Mononuclear cell (primary cell): Measurements from ENCODE around the gene LIMS2. TPM values are rescaled to one million over a fixed set of nuclear protein-coding genes. Genes with fewer than 3 reads are reported as not detected.

ENCODE experiments used
- H3K27me3 ChIP-seq: 2 replicates; pipeline ENCODE4 v1.6.0; 2011; ENCODE audit warnings: low read length, control low read depth; ENCODE audit not compliant: insufficient read depth
- H3K4me1 ChIP-seq: 2 replicates; pipeline ENCODE4 v1.5.1; 2011; ENCODE audit warnings: mild to moderate bottlenecking, low read length, control low read depth; ENCODE audit not compliant: insufficient read depth
- H3K4me3 ChIP-seq: 2 replicates; pipeline ENCODE4 v1.5.1; 2011; ENCODE audit warnings: mild to moderate bottlenecking, low read length, moderate library complexity
- H3K9me3 ChIP-seq: 2 replicates; pipeline ENCODE4 v1.5.1; 2011; ENCODE audit warnings: low read depth, mild to moderate bottlenecking, control low read depth, low read length
- total RNA-seq: library from RNA; depleted of rRNA; stranded (reverse); fragments of >200 nt; gene quantifications from one replicate; pipeline ENCODE4 v1.2.3, GENCODE V29; 2012

The LIMS2 gene, protein sequence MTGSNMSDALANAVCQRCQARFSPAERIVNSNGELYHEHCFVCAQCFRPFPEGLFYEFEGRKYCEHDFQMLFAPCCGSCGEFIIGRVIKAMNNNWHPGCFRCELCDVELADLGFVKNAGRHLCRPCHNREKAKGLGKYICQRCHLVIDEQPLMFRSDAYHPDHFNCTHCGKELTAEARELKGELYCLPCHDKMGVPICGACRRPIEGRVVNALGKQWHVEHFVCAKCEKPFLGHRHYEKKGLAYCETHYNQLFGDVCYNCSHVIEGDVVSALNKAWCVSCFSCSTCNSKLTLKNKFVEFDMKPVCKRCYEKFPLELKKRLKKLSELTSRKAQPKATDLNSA
- total RNA-seq: 1.2 TPM

DNA sequence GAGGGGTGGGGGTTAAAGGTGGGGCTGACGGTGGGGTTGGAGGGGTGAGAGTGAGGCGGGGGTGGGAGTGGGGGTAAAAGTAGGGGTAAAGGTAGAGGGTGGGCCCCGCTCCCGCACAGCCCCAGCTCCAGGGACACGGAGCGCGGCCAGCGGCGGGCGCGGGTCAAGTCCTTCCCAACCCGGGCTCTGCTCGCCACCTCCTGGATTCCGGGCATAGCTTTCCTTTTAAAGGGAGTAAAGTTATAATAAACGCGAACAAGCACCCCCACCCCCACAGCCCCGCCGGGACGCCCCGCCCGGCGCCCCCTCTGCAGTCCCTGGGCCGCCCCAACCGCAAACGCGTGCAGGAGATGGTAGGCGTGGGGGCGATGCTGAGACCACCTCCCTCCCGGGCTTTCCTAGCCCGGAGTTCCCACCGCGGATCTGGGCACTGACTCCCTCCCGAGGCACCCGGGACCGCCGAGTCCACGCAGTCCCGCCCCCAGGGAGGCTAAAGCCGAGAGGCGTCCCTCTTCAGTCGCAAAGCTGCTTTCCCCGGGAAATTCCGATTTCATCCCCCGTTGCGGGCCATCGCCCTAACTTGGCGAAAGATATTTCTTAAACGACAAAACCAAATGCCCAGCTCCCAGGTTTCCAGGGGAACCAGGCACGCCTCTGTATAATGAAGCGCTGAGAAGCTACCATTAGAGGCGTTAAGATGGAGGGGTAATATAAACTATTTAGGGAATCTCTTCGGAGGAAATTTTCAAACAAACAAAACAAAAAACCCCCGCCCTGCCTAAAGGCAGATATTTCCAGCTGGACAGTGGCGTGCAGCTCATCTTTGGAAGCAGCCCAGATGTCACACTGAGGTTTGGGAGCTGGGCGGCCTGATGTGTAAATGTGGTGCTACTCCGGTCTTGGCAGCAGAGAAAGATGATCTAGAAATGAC lies at the start of gene LIMS2:
Gene LIMS2, minus strand, starts transcription at position 200 of the 931 bp plus-strand sequence. CDS start 506 bp downstream, outside the sequence.
- H3K4me1 ChIP-seq: peaks cover 9% of the 10 kb centered on the region
- no peaks in the 10 kb centered on the region for H3K9me3 ChIP-seq
- peaks cover 31% of the 10 kb centered on the region for H3K27me3 ChIP-seq
- H3K4me3 ChIP-seq: no peak within 1 kb of the TSS

DNA sequence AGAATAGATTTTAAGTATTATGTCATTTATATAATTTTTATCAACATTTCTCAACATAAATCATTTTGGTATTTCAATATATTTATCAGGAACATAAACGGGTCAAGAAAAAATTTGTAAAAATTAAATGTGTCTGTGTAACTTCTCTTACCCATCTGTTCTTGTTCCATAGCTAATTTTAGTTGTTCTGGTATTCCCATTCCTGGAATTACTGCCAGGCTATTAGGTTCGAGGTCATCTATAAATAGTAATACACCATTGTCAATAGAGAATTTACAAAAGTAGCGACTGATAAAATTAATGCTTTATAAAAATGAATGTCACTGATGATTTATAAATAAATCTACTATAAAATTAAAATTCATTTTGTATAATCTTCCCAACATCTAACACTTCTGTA lies 47.5 kb upstream of the LIMS2 start:
- Histone ChIP-seq H3K9me3 (no peaks in the 10 kb centered on the region), H3K4me1 (no peaks in the 10 kb centered on the region), H3K27me3 (no peaks in the 10 kb centered on the region), H3K4me3 (no peak overlapping the region)

DNA sequence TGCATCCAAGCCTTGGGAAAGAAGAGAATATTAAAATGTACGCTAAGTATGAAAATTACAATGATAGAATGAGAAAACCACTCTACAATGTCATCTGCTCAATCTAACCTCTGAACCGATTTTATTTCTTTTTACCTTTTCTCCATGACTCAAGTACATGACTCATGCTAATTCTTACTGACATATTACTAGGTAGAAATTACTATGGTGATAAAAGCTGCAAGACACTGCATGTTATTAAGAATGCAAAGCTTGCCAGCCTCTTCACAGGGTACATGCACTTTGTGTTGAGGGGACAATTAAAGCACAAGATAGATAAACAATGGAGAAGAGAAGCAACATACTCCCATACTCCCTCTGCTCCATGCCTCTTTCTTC lies 46.6 kb upstream of the LIMS2 start:
- Histone ChIP-seq H3K9me3 (no peaks in the 10 kb centered on the region), H3K27me3 (no peaks in the 10 kb centered on the region), H3K4me3 (no peak overlapping the region), H3K4me1 (no peaks in the 10 kb centered on the region)

DNA sequence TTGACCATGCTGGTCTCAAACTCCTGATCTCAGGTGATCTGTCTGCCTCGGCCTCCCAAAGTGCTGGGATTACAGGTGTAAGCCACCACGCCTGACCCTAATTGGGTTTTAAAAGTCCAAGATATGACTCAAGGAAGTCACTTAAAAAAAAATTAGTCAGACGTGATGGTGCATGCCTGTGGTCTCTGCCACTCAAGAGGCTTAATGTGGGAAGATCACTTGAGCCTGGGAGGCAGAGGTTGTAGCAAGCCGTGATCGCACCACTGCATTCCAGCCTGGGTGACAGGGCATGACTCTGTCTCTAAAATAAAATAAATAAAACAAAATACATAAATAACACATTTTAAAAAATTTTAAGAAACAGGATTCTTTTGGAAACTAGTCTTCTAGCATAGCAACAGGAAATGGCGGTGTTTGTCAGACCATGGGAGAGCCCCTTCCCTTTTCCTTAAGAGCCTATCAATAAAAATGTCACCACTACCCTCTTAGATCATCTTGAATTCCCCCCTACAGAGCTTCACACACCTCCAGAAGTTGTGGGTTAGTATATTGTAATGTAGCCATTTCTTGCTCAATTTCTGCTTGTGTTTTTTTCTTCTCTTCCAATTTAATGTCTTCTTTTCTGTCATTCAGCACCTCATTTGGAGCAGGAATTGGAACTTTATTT lies 46.1 kb upstream of the LIMS2 start:
- Histone ChIP-seq H3K9me3 (no peaks in the 10 kb centered on the region), H3K4me1 (no peaks in the 10 kb centered on the region), H3K27me3 (no peaks in the 10 kb centered on the region), H3K4me3 (no peak overlapping the region)

DNA sequence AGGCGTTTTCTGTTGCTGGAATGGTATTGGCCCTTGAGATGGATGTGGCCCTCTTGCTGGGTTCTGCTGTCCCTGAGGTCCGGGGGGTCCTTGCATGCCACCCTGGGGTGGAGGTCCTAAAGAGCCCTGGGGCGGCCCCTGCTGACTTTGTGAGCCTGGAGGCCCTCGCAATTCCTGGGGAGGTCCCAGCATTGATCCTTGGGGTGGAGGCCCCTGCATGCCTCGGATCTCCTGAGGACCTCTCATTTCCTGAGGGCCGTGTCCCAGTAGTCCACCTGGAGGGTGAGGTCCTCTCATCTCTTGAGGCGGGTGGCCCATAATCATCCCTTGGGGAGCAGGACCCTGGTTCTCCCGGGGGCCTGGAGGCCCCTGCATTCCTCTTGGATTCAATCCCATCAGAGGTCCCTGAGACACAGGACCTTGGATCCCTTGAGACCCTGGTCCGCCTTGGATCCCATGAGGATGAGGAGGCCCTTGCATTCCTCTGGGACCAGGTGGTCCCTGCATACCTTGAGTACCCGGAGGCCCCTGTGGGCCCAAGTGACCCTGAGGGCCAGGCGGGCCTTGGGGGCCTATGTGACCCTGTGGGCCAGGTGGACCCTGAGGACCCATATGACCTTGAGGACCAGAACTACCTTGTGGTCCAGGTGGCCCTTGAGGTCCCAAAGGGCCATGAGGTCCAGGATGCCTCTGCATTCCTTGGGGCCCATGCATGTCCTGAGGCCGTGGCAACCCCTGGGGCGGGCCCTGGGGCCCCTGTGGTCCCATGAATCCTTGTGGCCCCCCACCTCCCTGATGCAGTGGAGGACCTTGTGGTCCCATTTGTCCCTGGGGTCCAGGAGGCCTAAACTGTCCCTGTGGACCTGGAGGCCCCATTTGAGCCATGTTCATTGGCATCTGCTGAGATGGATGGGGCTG lies 44.2 kb upstream of the LIMS2 start:
- Histone ChIP-seq H3K4me1 (no peaks in the 10 kb centered on the region), H3K27me3 (no peaks in the 10 kb centered on the region), H3K9me3 (no peaks in the 10 kb centered on the region), H3K4me3 (no peak overlapping the region)

DNA sequence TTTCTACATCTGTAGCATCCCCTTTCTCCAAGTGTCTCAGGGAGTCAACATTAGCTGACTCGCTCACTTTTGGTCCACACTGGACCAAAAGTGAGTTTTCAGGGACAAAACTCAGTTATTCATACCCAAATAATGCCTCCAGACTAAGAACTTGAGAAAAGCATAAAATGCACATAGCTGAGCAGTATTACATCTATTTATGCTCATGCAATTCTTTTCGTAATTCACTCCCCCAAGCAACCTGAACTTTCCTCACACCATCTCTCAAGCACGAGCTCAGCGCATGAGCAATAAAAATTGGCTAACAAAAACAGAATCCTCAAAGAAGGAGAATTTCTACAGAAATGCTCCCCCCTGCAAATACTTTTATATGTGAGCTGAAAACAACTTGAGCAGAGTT lies 42.9 kb upstream of the LIMS2 start:
- H3K9me3 ChIP-seq: no peaks in the 10 kb centered on the region
- no peak overlapping the region for H3K4me3 ChIP-seq
- no peaks in the 10 kb centered on the region for H3K4me1 ChIP-seq
- no peaks in the 10 kb centered on the region for H3K27me3 ChIP-seq

DNA sequence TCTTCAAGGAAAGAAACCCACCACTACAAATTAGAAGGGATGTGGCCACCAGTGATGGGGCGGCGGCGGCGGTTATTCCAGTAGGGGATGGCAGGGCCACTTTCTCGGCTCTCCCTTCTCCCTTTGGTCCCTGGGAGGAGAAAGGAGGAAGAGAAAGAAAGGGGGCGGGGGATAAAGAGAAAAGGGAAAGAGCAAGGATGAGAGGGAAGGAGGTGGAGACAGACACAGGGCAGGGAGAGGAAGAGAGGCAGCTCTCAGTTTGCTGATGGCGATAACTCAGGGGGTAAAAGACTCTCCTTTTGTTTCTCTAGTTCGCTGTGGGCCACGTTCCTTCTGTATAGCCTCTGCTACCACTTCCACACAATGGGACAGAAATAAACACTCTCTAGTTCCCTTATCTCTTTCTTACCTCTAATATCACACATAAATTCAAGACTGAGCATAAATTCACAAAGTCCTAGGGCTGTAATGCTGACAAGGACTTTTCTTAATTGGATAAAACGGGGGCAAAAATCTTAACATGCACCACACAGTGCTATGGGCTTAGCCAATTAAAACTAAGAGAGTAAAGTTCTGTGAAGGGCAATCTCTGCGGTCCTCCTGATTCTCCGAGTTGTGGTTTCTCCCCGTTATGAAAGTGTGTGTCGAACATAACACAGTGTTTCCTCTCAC lies 40.6 kb upstream of the LIMS2 start:
- Histone ChIP-seq H3K27me3 (no peaks in the 10 kb centered on the region), H3K4me1 (no peaks in the 10 kb centered on the region), H3K9me3 (no peaks in the 10 kb centered on the region), H3K4me3 (no peak overlapping the region)

DNA sequence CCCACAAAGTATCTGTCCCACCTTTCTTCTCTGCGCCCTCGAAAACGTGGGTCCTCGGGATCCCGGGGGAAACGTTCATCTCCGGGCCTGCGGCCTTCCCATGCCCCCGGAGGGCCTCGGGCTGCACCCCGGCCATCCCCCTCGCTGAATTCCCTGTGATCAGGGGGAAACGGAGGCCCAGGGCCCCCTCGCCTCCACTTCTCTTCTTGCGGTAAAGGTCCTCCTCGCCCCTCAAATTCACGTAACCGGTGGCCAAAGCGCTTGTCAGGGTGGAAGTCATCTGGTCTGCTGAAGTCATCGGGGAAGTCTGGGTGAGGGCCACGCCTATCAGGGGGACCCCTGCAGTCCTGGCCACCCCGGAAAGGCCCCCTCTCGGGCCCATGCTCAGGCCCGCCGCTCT lies 38.2 kb upstream of the LIMS2 start:
- Histone ChIP-seq H3K27me3 (no peaks in the 10 kb centered on the region), H3K9me3 (no peaks in the 10 kb centered on the region), H3K4me3 (no peak overlapping the region), H3K4me1 (no peaks in the 10 kb centered on the region)

DNA sequence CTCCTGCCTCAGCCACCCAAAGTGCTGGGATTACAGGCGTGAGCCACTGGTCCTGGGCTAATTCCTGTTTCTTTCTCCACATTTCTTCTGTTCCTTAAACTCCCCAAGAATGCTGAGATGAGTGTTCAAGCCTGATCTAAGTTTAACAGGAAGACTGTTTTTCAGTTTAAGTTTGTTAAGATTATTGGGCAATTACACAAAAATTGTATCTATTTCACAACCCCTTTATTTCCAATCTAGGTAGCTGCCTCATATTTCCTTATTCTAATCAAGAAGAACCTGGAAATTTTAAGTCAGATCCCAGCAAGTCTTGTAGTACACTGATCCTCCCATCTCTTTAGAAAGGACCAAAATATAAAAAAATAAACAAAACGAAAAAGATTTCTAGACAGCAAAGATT lies 37.7 kb upstream of the LIMS2 start:
- H3K9me3 ChIP-seq: no peaks in the 10 kb centered on the region
- no peaks in the 10 kb centered on the region for H3K4me1 ChIP-seq
- H3K27me3 ChIP-seq: no peaks in the 10 kb centered on the region
- no peak overlapping the region for H3K4me3 ChIP-seq

DNA sequence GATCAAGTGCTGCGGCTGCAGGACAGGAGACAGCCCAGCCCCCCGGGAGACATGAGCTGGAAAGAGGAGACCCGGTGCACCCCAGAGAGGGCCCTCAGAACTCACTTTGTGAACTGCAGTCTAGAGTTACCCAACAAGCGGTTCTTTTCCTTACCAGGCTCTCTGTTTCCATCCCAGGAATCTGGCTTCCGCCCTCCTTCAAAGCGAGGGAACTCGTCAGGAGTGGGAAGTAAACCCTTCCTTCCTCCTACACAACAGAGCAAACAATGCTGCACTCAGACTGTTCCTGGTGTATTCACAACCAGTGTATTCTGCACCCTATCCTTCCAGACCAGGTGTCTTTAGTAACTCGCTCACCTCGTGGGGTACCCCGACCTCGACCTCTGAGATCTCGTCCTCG lies 34.0 kb upstream of the LIMS2 start:
- H3K27me3 ChIP-seq: no peaks in the 10 kb centered on the region
- peaks cover 12% of the 10 kb centered on the region for H3K4me1 ChIP-seq
- no peak overlapping the region for H3K4me3 ChIP-seq
- no peaks in the 10 kb centered on the region for H3K9me3 ChIP-seq

DNA sequence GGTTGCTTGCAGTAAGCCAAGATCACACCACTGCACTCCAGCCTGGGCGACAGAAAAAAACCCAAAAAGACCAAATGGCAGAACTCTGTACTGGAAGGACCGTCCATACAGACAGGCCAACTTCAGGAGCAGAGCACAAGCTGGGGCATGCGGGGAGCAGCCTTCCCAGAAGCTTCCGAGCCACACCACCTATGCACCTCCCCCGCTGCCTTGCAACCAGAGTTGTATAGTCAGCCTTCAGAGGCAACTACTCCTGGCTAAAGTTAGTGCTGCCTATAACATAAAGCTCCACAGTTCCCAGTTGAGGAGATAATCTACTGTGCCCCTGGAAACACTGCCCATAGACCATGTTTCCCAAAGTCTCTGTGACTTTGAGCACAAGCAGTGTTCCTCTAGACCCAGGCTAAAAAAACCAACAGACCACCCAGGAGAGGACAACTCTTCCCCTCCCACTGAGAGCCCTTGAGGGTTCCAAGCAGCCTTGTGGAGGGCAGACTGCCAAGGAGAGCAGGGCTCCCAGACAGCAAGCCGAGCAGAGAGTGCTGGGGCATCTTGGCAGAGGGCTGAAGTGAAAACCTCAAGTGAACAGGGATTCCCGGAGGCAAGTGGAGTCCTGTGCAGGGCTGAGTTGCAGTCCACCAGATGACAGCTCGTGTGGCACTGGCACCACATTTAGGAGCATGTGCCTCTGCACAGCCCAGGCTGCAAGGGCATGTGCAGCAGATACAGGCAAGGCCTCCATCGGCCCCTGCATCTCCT lies 32.7 kb upstream of the LIMS2 start:
- no peaks in the 10 kb centered on the region for H3K9me3 ChIP-seq
- no peak overlapping the region for H3K4me3 ChIP-seq
- H3K27me3 ChIP-seq: no peaks in the 10 kb centered on the region
- H3K4me1 ChIP-seq: peaks cover 23% of the 10 kb centered on the region

DNA sequence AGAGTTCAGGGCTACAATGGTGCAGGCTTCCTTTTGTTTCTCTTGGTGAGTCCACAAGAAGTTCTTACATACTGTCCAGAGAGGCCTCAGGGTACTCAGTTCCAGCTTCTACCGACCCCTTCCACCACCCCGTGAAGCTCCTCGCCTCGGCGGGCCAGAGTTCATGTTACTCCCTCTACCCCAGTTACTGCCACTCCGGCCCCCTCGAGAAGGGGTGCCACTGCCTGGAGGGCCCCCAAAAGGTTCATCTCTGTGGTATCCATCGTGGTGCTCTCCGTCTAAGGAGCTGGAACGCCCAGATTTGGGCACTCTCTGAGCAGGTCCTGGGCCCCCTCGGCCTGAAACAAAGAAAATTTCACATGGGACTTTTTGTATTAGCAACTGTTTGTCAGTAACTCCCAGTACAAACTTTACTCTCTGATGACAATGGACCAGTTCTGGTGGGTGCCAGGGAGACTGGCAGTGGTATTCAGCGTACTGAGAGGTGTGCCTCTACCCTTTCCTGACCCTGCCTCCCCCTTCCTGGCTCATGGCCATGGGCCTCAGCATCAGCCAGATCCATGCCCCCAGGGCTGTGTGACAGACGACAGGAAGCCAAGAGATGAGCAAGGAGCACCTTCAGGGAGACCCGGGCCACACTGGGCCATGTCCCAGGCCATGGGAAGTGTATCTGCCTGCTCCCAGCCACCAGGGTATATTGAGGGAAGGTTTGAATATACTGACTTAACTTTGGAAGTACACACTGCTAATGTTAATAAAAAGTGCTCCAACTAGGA lies 31.1 kb upstream of the LIMS2 start:
- Histone ChIP-seq H3K27me3 (no peaks in the 10 kb centered on the region), H3K4me1 (peaks cover 34% of the 10 kb centered on the region), H3K9me3 (no peaks in the 10 kb centered on the region), H3K4me3 (no peak overlapping the region)
